GM19193 (cell line): ENCODE results near the gene PTPRM.

Experiments
- POLR2A ChIP-seq: IDR thresholded peaks from 4 replicates; pipeline ENCODE4 v1.6.1; 2011; ENCODE audit not compliant: insufficient read depth, insufficient read length; ENCODE audit errors: extremely low read depth

PTPRM gene

DNA sequence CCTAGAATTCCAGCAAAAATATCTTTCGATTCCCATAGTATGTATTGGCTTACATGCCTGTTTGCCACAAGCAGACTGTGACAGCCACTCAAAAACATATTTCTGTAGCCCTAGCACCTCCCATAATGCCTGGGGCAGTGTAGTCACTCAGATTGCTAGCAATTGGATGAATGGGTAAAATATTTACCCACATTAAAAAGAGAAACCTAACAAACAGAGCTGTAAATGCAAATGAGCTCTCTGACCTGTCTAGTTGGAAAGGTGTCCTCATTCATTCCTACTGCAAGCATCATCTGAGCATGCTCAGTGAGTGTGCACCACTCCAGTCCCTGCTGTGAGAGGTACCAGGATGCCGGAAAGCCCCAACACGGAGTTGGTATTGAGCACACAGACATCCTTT, 808.1 kb downstream of the PTPRM start:
- TF ChIP-seq POLR2A = no peak

DNA sequence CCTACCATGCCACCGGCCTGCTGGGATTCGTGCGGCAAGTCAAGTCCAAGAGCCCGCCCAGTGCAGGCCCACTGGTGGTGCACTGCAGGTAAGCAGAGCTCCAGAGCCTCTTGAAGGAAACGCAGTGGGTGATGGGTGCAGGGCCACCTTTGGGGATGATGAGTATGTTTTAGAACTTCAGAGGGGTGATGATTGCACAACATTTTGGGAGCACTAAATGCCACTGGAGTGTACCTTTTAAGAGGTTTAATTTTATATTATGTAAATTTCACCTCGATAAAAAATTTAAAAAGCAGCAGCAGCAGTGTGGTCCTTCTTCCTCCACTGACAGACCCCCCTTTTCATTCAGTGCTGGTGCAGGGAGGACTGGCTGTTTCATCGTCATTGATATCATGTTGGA, 809.0 kb downstream of the PTPRM start:
- no peak for TF ChIP-seq POLR2A

DNA sequence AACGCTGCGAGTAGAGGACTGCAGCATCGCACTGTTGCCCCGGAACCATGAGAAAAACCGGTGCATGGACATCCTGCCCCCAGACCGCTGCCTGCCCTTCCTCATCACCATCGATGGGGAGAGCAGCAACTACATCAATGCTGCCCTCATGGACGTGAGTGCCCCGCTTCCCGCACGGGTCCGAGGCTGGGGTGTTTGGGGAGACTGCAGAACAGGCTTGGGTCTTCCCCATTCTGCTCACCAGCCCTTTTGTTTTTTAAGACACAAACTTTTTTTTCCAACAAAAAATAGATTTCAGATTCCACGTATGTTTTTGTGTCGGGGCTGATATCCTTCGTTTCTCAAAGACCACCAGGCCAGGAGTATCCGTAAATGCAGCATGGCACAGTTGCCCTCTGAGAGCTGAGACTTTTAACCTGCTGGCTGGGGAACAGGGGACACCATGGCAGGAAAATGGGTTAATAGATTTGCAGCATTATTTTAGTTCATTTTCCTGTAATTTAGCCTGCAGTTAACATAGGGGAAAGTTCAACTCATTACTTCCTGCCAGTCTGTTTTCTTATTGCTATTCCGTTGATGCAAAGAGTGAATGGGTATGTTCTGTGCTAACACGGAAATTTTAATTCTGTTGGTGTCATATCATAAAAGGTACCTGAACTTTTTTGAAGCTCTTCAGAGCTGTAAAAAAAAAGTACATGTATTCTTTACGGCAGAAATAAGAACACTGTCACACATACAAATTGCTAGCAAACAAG, 812.2 kb downstream of the PTPRM start:
- no peak for TF ChIP-seq POLR2A

DNA sequence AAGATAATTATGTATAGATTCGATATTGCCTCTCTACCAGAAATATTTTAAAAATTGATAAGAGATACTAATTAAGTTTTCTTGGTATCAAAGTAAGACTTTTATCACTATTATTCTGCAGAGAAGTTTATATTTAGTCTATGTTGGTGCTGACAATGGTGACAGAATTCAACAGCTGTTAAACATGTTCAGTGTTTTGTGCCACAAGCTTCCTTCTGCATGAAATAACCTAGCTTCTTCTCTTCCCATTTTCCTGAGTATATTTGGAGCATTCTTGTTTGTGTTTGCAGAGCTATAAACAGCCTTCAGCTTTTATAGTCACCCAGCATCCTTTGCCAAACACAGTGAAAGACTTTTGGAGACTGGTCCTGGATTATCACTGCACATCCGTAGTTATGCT, 812.9 kb downstream of the PTPRM start:
- no peak for TF ChIP-seq POLR2A

DNA sequence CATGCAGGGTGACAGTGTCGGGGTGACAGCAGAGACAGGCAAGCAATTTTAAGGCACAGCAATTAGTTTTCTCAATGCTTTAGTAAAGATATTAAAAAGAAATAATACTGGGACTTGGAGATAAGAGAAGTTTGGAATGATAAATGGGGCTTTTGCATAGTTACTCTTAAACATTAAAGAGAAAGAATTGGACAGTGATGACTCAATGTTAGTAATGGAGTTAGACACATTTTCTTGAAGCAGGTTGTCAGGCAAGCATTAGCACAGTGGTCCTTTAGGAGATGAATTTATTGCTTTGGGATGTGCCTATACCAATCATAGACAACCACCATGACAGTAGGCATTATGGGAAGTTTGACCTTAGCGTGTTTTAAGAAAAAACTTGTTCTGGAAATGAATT, 813.8 kb downstream of the PTPRM start:
- TF ChIP-seq POLR2A = no peak

DNA sequence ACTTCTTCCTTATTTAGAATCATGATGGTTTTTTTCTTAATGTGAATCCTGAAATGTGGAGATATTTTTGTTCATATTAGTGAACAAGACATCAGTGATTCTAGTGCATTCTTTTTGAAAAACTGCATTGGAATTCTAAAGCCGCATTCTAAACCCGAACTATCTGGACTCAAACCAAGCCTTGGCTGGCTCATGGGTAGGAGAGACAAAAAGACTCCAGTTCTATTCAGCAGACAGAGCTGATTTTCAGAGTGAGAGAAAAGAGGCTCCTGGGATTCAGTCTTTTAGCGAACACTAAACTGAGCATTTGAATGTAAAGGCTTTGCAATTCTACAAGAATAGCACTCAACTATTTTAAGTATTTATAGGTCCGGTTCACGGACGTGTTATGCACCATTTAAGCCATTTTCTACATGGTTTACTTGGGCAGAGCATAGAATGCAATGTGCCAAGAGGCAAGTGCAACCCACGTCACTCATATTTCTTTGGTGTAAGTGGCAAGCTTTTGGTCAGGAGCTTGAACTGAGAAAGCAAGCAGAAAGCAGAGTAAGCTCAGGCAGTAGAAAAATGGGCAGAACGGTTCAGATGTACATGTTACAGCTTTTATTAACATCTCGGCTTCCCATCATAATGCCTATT, 814.8 kb downstream of the PTPRM start:
- TF ChIP-seq POLR2A = no peak

DNA sequence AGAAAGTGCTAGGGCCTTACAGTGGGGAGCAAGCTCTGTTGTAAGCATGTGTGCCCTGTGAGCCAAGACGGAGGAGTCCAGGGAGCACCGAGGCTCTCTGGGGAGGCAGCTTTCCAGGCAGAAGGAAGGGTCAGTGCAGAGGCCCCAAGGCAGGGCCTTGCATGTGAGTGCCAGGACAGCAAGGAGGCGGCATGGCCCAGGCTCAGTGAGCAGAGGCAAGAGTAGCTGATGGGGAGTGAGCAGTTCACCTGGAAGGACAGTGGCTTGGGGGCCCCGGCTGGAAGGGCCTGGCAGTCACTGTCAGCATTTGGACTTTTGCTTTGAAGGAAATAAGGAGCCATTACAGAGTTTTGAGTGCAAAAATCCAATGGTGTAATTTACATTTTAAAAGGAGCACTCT, 818.3 kb downstream of the PTPRM start:
- TF ChIP-seq POLR2A = no peak

DNA sequence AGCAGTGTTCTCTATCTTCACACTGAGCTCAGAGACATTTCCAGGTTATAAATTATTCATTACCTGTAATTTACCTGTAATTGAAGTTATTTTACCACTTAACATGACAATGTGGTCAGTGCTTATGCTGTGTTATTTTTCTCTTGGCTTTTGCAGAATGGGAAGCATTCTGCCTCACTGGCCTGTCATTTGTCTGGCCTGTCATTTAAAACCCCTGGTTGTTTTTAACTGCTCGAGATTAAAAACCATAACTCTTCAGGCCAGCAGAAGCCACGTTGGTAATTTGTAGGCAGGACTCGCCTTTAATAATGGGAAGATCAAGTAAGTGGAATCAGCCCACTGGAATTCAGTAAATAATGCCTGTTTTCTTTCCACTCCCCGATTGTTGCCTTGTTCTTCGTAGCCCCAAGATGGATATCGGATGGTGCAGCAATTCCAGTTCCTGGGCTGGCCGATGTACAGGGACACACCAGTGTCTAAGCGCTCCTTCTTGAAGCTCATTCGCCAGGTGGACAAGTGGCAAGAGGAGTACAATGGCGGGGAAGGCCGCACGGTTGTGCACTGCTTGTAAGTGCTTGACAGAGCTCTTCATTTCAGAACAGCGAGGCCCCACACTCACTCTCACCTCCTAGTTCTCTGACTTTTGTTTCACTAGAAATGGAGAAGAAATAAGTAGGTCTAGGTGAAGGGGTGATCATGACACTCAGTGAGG, 819.7 kb downstream of the PTPRM start:
- TF ChIP-seq POLR2A = no peak

DNA sequence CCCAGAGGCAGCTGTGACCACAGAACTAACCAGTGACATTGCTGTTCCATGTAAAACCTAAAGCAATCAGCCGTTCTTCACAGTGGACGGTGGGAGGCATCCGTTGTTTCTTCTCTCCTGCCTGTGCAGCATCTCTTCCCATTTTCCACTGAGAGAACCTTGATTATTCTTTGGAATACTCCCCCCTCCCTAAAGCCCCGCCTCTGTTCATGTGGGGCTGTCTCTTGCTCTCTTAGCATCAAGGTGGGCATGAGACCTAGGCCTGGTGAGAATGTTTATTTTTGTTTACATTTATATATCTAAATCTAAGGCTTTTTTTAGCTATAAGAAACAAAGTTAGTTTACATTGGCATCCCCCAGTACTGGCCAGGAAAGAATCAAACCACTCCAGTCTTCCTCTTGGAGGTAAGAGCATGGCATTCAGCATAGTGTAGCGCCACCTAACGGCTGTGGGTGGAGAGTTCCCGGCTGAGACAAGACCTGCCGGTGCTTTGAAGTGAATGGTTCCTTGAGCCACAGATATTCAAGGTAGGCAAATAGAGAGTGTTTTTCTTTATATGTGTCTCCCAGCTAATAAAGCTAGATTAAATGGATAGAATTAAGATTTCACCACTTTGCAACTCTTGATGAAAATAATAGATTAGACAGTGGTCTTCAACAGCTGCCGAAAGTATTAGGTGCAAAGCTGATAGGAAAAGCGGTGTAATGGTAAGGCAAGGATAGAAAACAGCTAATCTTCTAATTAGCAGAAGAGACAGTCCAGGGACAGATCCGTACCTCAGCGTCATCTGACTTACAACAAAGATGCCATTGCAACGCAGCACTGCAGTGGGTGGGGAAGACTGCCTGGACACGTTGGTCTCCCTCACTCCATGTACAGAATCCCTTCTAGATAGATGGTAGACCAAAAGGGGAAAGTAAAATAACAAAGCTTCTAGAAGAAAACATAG, 822.5 kb downstream of the PTPRM start:
- TF ChIP-seq POLR2A = no peak

DNA sequence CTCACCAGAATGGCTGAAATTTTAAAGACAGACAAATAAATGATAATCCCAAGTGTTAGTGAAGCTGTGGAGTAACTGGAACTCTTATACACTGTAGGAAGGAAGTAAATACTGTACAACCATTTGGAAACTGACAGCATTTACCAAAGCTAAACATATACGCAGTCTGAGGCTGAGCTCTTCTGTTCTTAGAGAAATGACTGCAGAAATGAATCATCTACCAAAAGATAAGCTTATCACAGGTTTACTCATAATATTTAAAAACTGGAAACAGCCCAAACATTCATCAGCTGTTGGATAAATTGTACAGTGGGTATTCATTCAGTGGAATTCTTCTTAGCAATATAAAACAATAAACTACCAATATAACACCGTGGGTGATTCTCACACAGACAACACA, 824.0 kb downstream of the PTPRM start:
- TF ChIP-seq POLR2A = no peak

DNA sequence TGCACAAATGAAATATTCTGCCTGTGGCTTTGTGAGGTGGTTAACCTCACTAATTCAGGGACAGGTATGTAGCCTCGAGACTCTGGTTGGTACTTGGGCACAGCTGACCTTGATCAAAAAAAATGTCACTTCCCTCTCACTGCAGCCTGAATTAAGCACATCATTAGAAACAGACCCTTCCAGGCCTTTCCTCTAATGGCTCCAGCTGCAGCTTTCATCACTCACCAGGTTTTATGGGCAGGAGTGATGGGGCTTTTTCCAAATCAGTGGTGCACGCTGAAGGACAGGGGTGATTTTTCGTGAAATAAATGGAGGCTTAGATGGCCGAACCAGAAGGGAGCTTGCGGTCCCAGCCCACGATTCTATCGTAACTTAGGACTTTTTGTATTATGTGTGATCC, 829.1 kb downstream of the PTPRM start:
- TF ChIP-seq POLR2A = no peak

DNA sequence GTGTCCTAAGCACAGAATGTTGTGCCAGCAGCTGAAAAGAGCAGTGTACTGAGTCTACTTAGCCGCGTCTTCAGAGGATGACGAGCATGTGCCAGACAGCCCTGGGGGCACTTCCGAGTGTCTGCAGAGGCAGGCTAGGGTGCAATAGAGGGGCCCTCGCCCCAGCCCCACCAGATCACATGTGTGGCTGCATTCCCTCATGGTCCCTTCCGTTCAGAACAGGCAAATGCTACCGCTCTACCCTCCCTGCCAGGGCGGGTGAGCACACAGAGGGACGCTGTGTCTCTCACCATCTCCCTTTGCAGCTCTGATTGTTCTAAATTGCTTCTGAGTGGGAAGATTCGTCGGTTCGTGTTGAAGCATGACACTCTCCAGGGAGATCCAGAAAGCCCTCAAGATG, 829.9 kb downstream of the PTPRM start:
- TF ChIP-seq POLR2A = no peak

DNA sequence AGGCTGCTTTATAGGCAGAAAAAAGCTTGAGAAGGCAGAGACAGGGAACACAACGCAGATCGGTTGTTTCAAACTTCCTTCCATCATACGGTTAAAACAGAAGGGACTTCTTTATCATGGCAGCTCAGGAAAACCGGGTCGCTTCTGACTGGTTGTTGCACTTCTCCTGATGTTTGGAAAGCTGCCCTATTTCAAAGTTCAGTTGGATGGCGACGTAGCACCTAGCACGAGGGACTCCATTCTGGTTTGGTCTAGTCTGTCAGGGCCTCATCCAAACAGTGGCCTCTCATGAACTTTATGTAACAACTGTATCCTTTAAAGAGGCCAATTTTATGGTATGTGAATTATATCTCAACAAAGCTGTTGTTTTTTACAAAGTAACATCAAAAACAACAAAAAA, 832.0 kb downstream of the PTPRM start:
- no peak for TF ChIP-seq POLR2A

DNA sequence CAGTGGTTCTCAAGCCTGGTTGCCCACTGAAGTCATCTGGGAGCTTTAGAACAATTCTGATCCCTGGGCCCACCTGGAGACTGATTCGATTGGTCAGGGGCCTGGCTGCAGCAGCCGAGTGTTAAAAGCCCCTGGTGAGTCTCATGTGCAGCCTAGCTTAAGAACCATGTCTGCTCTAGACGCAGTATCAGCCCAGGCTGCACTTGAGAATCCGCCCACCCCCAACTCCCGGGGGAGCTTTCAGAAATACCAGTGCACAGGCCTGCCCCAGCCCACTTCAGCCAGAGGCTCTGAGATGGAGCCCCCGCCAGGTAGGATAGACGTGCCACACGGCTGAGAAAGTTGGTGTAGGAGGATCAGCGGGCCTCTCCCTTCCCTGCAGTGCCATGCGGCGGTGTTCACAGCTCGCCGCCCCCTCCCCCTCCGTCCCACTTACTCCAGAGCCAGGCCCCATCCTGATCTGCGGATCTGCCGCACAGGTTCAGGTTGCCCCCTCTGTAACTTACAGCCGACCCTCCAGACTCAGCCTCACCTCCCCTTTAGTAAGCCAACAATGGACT, 833.2 kb downstream of the PTPRM start:
- no peak for TF ChIP-seq POLR2A
